Prostate gland (tissue), 2 donors: ENCODE measurements around the gene RECQL. TPM values are rescaled to one million over a fixed set of nuclear protein-coding genes. Genes with fewer than 3 reads are reported as not detected.

Source experiments
- total RNA-seq, 2 donors: library from RNA; depleted of rRNA; stranded (reverse); fragments of >200 nt; gene quantifications; one replicate each; pipeline ENCODE4 v1.1.0, GENCODE V29; 2016

Gene RECQL
- total RNA-seq, 2 donors from 2014 or later, result 19.8 to 23.3 TPM

Other genes with a start within 250 kb of the RECQL start
- gene SLCO1A2, start 166.7 kb downstream of the RECQL start, total RNA-seq, result 1 to 10 TPM; 1.9 to 2.3 TPM
- gene IAPP, start 128.7 kb downstream of the RECQL start, total RNA-seq, result not detected
- 10 to 100 TPM; 19.0 to 27.5 TPM for gene PYROXD1, start 64.0 kb downstream of the RECQL start, total RNA-seq
- gene GOLT1B, start 154 bp upstream of the RECQL start, total RNA-seq, result 10 to 100 TPM; 13.9 to 21.0 TPM
- gene SPX, start 24.7 kb upstream of the RECQL start, total RNA-seq, result under 1 TPM in 1 of 2 donors, not detected in 1; 0.51 TPM
- gene GYS2, start 103.2 kb upstream of the RECQL start, total RNA-seq, result not detected
- 100 to 1,000 TPM; 249 to 280 TPM for gene LDHB, start 156.2 kb upstream of the RECQL start, total RNA-seq